Measurements from ENCODE around the gene MISP. TPM values are rescaled to one million over a fixed set of nuclear protein-coding genes. Genes with fewer than 3 reads are reported as not detected.

The MISP gene
- total and polyA plus RNA-seq, 9 of the 15 experiments (the other 6 are each of a cell fraction or from before 2014, with no cell fraction given): 0.04 to 0.29 (median 0.05) TPM; not detected in 5

DNA sequence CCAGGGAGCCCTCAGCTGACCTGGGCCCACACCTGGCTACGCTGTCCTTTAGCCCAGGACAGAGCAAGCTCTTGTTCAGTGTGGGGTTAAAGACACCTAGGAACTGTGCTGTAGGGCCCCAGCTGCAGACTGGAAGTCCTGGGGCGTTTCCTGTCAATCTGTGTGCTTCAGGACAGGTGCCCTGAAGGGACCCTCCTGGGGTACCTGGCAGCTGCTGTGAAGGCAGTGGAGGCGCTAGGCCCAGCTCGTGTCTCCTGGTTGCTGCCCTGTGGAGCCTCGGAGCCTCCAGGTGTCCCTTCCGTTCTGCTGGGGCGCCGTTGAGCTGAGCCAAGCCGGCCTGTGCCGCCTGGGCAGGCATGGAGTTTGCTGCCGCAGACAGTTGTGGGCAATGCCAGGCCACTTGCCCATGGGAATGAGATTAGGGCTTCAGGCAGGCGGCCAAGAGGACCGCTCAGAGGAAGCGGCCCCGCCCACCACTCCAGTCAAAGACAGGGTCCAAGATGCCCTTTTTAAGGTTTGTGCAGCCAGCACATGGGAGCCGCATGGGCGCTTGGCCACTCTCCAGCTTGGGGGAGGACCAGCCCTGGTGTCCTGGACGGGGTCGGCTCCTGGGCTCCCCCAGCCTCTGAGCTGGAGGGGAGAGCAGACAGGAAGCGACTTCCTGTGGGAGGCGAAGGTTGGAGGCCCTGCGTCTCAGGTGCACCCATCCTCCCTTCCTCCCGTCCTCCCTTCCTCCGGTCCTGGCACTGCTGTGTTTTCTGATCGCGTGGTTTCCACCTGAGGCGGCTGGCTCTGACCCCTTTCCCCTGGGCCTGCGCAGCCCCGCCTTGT, 50.3 kb downstream of the MISP start (continued):
- TF ChIP-seq, protein P1, sequence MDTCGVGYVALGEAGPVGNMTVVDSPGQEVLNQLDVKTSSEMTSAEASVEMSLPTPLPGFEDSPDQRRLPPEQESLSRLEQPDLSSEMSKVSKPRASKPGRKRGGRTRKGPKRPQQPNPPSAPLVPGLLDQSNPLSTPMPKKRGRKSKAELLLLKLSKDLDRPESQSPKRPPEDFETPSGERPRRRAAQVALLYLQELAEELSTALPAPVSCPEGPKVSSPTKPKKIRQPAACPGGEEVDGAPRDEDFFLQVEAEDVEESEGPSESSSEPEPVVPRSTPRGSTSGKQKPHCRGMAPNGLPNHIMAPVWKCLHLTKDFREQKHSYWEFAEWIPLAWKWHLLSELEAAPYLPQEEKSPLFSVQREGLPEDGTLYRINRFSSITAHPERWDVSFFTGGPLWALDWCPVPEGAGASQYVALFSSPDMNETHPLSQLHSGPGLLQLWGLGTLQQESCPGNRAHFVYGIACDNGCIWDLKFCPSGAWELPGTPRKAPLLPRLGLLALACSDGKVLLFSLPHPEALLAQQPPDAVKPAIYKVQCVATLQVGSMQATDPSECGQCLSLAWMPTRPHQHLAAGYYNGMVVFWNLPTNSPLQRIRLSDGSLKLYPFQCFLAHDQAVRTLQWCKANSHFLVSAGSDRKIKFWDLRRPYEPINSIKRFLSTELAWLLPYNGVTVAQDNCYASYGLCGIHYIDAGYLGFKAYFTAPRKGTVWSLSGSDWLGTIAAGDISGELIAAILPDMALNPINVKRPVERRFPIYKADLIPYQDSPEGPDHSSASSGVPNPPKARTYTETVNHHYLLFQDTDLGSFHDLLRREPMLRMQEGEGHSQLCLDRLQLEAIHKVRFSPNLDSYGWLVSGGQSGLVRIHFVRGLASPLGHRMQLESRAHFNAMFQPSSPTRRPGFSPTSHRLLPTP (IDR thresholded peaks at IDR 0.05; ENCODE audit: borderline replicate concordance, extremely low read depth, insufficient read length): no peak
- TF ChIP-seq PRMT5 (CRISPR knock-in tag; IDR thresholded peaks at IDR 0.05): 0 out of 2 replicates have a peak, but pooled peaks have one; percentile 35
- no peak for TF ChIP-seq POLR2AphosphoS2 (IDR thresholded peaks at IDR 0.05; ENCODE audit: low read length)
- no peak for TF ChIP-seq MTA2 (IDR thresholded peaks at IDR 0.05; ENCODE audit: low read depth)
- no peak for TF ChIP-seq RAD51 (IDR thresholded peaks at IDR 0.05; ENCODE audit: borderline replicate concordance, low read depth)
- peak; percentile 63 for TF ChIP-seq SIRT6 (IDR thresholded peaks at IDR 0.05; ENCODE audit: low read depth, low read length)
- TF ChIP-seq, protein P2, sequence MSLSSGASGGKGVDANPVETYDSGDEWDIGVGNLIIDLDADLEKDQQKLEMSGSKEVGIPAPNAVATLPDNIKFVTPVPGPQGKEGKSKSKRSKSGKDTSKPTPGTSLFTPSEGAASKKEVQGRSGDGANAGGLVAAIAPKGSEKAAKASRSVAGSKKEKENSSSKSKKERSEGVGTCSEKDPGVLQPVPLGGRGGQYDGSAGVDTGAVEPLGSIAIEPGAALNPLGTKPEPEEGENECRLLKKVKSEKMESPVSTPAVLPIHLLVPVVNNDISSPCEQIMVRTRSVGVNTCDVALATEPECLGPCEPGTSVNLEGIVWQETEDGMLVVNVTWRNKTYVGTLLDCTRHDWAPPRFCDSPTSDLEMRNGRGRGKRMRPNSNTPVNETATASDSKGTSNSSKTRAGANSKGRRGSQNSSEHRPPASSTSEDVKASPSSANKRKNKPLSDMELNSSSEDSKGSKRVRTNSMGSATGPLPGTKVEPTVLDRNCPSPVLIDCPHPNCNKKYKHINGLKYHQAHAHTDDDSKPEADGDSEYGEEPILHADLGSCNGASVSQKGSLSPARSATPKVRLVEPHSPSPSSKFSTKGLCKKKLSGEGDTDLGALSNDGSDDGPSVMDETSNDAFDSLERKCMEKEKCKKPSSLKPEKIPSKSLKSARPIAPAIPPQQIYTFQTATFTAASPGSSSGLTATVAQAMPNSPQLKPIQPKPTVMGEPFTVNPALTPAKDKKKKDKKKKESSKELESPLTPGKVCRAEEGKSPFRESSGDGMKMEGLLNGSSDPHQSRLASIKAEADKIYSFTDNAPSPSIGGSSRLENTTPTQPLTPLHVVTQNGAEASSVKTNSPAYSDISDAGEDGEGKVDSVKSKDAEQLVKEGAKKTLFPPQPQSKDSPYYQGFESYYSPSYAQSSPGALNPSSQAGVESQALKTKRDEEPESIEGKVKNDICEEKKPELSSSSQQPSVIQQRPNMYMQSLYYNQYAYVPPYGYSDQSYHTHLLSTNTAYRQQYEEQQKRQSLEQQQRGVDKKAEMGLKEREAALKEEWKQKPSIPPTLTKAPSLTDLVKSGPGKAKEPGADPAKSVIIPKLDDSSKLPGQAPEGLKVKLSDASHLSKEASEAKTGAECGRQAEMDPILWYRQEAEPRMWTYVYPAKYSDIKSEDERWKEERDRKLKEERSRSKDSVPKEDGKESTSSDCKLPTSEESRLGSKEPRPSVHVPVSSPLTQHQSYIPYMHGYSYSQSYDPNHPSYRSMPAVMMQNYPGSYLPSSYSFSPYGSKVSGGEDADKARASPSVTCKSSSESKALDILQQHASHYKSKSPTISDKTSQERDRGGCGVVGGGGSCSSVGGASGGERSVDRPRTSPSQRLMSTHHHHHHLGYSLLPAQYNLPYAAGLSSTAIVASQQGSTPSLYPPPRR (CRISPR knock-in tag; IDR thresholded peaks at IDR 0.05; ENCODE audit: borderline replicate concordance): peak; percentile 28; the same call in 1 of the 2 replicates
- peak; percentile 21 for TF ChIP-seq PRPF4 (IDR thresholded peaks at IDR 0.05; ENCODE audit: insufficient read depth, low read depth, low read length, poor library complexity, severe bottlenecking)
- TF ChIP-seq BRCA1 (IDR thresholded peaks at IDR 0.05): no peak
- TF ChIP-seq BRCA1 (CRISPR knock-in tag; IDR thresholded peaks at IDR 0.05): no peak
- TF ChIP-seq, protein P3, sequence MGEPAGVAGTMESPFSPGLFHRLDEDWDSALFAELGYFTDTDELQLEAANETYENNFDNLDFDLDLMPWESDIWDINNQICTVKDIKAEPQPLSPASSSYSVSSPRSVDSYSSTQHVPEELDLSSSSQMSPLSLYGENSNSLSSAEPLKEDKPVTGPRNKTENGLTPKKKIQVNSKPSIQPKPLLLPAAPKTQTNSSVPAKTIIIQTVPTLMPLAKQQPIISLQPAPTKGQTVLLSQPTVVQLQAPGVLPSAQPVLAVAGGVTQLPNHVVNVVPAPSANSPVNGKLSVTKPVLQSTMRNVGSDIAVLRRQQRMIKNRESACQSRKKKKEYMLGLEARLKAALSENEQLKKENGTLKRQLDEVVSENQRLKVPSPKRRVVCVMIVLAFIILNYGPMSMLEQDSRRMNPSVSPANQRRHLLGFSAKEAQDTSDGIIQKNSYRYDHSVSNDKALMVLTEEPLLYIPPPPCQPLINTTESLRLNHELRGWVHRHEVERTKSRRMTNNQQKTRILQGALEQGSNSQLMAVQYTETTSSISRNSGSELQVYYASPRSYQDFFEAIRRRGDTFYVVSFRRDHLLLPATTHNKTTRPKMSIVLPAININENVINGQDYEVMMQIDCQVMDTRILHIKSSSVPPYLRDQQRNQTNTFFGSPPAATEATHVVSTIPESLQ (CRISPR knock-in tag; IDR thresholded peaks at IDR 0.05): 0 out of 2 replicates have a peak, but pooled peaks have one; percentile 26
- TF ChIP-seq, protein P4, sequence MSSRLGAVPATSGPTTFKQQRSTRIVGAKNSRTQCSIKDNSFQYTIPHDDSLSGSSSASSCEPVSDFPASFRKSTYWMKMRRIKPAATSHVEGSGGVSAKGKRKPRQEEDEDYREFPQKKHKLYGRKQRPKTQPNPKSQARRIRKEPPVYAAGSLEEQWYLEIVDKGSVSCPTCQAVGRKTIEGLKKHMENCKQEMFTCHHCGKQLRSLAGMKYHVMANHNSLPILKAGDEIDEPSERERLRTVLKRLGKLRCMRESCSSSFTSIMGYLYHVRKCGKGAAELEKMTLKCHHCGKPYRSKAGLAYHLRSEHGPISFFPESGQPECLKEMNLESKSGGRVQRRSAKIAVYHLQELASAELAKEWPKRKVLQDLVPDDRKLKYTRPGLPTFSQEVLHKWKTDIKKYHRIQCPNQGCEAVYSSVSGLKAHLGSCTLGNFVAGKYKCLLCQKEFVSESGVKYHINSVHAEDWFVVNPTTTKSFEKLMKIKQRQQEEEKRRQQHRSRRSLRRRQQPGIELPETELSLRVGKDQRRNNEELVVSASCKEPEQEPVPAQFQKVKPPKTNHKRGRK (tag; IDR thresholded peaks at IDR 0.05): no peak
- no peak for TF ChIP-seq RBM34 (IDR thresholded peaks at IDR 0.05; ENCODE audit: borderline replicate concordance, insufficient read depth, low read length)
- TF ChIP-seq RB1 (IDR thresholded peaks at IDR 0.05; ENCODE audit: low read depth): no peak
- no peak for TF ChIP-seq ZNF12 (CRISPR knock-in tag; IDR thresholded peaks at IDR 0.05)
- TF ChIP-seq FOXP1 (CRISPR knock-in tag; IDR thresholded peaks at IDR 0.05): no peak
